NCI-H2107 (cell line): ENCODE measurements around the gene CNFN.

Experiments
- DNase-seq: peaks from one replicate; lab custom pipeline; 2025; lab: John Stamatoyannopoulos, UW

CNFN gene, protein sequence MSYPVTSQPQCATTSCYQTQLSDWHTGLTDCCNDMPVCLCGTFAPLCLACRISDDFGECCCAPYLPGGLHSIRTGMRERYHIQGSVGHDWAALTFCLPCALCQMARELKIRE

DNA sequence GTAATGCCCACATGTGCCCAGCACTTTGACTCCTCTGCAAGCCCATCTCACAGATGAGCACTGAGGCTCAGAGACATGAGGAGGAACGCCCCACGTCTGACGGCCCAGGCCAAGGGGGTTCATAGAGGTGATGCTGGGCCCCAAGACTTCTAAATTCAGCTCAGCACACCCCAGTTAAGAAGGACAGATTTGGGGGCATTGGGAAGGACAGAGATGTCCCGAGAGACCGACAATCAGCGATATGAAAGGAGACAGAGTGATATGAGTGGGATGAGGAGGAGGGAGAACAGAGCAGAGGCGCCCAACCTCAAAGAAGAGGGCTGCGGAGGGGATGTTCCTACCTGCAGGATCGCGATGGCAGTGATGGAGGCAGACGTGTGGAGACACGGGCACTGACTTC, at the start of gene CNFN:
TSS of gene CNFN (minus strand) at position 399 of the 400 bp plus-strand sequence. CDS start 1,260 bp downstream, outside the sequence.
- no peak for DNase-seq

DNA sequence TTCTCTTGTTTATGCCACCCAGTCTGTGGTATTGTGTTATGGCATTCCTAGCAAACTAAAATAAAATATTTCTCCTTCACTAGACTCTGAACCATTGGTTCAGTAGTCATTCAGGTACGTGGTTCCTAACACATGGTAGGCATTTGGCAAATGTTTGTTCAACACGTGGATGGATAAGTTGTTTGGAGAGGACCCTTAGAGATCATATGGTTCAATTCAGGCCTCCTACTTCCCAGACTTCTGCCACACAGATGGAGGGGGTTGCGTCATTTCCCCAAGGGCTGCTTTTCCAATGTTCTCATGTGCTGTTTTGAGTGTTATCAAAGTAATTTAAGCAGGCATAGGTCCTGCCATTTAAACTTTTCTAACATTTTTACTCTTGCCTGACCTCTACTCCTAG, 45.9 kb upstream of the CNFN start:
- DNase-seq = no peak

DNA sequence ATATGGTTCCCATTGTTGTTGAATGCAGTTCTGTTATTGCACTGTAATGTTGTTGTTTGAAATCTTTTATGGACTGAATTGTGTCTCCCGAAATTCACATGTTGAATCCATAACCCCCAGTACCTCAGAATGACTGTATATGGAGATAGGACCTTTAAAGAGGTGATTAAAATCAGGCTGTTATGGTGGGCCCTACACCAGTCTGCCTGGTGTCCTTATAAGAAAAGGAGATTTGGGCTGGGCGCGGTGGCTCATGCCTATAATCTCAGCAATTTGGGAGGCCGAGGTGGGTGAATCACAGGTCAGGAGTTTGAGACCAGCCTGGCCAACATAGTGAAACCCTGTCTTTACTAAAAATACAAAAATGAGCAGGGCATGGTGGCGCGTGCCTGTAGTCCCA, 45.2 kb upstream of the CNFN start:
- no peak for DNase-seq

DNA sequence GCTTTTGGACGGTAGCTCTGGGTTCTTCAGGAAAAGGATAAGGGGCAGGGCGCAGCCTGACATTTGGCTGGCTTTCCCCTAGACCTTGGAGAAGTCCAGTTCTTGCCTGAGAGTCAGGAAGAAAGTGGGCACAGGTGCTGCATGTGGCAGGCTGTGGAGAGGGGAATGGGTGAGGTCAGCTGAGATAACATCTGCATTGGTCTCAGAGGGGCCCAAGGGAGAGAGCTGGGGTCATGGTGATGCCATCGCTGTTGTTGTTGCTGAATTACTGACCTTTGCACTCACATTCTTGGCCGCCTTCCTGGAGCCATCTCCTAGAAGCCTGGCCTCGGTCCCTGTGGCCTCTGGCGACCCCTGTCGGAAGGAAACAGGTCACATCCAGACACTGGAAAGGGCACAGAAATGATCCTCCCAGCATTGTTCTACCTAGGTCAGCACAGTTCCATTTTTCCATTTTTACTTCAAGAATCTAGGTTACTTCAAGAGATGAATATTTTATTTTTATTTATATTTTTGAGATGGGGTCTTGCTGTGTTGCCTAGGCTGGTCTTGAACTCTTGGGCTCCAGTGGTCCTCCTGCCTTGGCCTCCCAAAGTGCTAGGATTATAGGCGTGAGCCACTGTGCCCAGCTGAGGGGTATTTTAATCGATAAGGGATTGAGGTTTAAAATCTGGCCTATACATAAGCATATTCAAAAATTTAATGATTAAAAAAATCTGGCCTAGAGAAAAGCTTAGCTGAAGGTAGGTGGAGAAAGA, 43.6 kb upstream of the CNFN start:
- DNase-seq = peak; percentile 39

DNA sequence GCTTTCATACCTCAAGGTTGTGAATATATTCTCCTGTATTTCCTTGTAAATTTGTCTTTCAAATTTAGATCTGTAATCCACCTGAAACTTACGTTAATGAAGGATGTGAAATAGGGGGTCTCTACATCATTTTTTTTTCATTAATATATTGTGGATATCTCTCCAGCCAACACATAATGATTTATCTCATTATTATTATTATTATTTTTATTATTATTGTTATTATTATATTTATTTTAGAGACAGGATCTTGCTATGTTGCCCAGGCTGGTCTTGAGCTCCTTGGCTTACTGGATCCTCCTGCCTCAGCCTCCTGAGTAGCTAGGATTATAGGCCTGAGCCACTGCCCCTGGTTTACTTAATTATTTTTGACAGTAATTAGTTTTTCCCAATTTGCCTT, 41.4 kb upstream of the CNFN start:
- DNase-seq = no peak

DNA sequence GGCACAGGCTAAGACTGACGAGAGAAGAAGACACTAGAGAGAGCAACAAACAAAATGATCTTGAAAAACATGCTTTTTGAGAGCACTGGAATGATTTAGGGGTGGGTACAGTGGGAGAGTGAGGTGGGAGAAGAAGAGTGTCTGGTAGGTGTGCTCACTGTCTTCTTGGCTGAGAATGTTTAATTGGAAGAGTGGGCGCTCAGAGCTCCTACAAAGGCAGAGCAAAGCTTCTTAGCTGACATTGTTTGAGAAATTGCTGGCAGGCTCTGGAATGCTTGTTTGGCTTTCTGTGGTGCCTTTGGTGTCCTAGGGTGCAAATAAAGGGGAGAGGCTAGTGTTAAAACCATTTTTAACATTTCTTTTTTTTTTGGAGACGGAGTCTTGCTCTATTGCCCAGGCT, 38.6 kb upstream of the CNFN start:
- DNase-seq = no peak

DNA sequence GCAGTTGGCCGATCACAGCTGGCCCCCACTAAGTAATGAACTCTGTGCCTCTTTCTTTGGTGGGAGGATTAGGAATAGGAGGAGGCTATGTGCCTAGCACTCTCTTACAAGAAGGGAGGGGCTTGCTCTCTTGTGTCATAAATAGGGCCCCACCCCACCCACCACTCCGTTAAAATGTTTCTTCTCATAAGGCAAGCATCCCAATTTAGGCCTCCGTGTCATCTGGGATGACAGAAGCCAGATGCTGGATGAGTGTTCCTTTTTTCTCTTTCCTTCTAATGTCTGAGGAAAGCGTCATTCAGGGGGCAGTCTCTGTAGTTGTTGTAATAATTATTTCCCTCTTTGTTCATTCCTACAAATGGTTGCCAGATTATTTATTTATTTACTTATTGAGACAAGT, 37.2 kb upstream of the CNFN start, which contains the start of gene LIPE:
TSS of gene LIPE (minus strand) at position 76 of the 400 bp plus-strand sequence. CDS start 239 bp downstream, outside the sequence.
- no peak for DNase-seq

DNA sequence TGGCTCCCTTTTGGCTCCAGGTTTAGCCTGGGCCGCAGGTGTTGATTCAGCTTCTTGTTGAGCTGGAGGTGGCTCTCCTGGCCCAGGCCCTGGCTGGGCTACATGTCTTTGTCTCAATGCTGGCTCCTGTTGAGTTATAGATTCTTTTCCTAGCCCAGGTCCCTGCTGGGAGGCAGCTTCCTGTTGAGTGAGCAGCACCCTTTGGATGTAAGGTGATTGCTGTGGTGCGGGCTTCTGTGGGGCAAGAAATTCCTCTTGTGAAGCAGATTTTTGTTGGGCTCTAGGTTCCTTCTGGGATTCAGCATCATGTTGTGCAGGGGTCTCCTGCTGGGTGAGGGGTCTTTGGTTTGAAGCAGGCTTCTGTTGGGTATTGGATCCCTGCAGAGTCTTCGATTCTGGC, 36.5 kb upstream of the CNFN start:
- DNase-seq = no peak

DNA sequence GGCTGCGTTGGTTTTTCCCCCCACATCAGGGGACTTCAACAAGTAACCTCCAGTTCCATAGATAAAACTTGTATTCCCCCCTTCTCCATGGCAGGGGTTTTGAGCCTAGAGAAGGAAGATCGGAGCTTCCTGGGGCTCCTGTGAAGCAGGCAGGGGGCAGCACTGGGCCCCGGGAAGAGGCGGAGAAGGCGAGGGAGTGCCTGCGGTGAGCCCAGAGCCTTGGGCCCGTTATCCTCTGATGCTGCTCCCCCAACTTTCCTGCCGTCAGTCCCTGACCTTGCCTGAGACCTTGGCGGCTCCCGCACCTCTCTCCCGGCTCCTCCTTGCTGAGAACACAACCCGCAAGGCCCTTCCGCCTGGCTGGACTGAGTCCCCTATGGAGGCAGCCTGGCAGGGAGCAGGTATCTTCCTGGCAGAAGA, 34.6 kb upstream of the CNFN start:
- DNase-seq = no peak

DNA sequence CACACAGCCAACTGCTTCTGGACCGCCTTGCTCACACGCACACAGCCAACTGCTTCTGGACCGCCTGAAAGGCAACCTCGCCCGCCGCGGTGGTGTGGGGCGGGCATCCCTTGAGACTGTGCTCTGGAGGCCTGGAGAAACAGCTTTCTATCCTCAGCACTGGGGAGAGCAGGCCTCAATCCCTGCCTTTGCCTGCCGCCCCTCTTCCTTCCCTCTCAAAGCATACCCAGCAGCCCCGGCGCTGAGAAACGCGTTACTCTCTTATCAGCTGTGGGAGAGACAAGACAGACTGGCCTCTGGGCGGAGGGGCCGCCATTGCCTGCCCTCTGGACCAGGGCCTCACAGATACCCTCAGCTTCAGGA, 34.2 kb upstream of the CNFN start:
- no peak for DNase-seq

DNA sequence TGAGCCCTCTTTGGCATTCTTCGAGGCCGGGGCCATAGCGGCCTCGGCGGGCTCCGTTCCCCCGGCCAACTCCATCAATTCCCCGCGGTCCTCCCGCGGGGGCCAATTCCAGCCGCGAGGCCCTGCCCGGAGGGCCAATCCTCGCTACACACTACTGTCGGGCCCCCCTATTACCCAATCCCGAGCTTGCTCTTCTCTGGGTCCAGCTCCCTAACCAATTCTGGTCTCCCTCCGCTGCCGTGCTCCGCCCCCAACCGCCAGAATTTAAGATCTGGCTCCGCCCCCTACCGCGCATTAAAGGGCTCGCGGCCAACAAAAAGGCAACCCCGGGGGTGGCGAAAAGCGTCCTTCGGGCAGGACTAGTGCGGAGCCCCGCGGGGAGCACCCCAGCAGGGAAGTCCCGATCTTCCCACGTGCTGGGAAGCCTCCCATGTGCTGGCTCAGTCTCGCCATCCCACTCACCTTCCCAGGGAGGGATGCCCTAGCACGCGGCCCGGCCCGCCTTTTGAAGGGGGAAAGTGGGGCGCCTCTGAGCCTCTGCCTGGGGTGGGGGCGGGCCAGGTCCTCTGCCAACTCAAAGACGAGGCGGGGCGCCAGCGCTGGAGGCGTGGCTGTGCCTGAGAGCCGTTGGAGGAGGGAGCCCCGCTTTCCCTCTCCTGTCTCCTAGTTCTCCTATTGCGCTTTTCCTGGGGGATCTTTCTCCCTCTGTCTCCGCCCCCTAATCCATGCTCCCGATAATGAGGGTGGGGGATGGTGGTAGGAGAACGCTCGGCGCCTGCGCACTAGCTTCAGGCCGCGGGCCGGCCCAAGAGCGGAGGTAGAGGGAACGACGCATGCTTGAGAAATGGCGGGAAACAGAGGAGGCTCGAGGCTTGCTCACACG, 33.6 kb upstream of the CNFN start:
- DNase-seq = peak; percentile 44

DNA sequence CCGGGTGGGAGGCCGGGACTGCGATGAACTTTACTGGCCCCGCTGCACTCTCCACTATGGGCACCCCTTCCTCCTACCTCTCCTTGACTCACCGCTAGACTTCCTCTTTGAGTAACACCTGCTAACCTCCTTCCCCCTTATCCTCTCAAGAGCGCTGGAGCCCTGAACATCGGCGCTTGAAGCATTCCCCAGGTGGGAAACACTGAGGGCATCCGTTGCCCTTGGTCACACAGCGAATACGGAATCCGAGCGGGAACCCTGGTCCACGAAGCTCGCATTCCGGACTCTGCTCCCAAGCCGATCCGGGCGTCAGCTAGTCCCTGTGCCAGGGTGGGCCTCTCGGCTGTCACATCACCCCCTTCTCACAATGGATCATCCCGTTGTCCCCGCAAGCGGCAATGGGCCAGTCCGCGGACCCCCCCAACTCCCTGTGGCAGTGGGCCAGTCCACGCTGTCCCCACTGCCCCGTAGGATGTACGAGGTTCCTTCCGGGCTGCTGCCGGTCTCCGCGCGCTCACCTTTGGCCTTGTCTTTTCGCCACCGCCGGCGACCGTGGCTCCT, 32.9 kb upstream of the CNFN start:
- DNase-seq = no peak

DNA sequence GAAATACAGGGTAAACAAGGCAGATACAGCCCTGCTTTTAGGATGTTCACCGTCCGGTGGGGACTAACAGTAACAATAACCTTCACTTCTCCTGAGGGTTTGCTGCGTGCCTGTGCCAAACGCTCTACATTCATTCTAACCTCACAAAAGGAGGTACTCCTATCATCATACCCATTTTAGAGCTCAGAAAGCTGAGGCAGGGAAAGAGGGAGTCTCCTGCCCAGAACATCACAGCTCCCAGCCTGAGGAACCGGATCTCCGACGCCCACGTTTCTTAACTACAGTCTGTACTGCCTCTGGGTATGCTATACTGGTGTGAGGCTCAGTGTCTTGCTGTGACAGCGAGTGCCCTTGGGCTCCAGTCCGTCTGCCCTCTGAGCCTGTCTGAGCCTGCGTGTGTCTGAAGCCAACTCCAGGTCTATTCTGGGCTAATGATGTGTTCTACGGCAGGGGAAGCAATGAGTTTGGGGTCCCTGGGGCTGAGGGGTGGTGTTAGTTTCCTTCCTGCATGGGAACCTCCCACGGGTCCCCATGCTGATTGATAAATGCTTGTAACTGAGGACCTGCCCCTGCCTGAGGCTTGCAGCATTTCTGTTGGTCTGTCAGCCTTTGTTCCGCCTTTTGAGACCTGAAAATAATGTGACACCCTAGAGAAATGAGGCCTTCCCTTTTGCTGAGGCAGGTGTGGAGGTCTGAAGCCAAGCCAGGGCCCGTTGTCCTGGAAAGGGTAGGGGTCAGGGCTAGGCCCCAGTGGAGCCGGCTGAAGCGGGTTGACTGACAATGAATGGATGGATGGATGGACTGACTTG, 32.2 kb upstream of the CNFN start:
- no peak for DNase-seq

DNA sequence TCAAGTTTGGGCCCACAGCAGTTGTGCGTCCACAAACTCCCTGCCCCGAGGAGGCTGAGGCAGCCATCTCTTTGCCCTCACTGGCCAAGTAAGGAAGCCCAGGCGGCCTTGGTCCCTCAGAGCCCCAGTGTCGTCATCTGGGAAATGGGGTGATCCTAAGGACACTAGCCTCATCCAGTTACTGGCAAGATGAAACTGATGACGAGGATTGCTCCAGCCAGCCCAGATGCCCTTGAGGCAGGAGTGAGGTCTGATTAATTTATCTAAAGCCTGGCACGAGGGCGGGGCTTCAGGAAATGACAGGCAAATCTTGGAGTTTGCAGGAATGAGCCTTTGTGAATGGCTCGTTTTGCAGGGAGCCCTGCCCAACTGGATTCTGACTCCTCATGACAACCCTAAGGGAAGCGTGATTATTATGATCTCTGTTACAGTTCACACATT, 31.5 kb upstream of the CNFN start:
- no peak for DNase-seq

DNA sequence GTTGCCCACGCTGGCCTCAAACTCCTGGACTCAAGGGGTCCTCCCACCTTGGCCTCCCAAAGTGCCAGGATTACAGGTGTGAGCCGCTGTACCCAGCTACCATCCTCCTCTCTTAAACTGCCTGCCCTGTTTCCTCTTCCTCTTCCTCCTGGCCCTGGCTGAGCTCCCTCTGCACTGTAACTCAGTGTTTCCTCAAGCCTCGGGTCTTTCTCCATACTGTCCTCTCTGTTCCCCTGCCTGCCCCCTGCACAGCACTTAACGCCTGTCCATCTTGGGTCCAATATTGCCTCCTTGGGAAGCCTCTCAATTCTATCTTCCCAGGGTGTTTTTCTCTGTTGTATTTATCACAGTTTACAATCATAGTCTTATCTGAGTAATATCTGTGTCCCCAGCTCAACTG, 31.0 kb upstream of the CNFN start:
- no peak for DNase-seq

DNA sequence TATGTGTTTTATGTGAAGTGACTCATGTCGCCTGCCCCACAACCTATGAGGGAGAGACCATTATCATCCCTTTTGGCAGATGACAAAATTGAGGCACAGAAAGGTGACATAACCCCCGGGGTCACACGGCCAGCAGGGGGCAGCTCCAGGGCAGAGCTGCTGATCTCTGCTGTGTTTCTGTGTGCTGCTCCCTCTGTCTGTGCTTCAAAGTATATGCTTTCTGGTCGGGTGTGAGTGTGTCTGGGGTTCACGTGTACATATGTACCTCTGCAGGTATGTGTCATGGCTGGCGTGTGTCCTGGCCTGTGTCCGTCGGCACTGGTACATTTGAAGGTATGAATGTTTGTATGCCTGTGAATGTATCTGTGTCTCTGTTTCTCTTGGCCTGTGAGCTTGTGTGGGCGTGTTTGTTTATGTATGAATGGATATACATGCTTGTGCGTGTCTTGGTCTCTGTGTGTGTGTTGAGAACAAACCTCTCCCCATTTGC, 30.0 kb upstream of the CNFN start:
- DNase-seq = no peak

DNA sequence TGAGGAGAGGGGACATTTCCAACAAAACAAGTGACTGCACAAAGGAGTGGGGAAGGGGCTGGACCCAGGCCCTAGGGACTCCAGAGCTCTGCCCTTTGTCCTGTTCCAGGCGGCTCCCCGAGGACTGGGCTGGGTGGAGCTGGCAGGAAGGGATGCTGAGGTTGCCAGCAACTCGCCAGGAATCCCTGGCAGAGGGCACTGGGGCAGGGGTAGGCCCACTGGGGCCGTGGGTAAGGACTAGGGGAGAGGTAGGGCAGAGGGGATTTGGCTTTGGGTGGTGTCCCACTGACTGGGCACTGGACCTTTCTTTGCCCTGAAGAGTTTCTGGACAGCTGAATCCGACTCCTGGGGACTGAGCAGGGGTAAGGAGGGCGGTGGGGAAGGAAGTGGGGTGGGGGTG, 29.2 kb upstream of the CNFN start:
- no peak for DNase-seq

DNA sequence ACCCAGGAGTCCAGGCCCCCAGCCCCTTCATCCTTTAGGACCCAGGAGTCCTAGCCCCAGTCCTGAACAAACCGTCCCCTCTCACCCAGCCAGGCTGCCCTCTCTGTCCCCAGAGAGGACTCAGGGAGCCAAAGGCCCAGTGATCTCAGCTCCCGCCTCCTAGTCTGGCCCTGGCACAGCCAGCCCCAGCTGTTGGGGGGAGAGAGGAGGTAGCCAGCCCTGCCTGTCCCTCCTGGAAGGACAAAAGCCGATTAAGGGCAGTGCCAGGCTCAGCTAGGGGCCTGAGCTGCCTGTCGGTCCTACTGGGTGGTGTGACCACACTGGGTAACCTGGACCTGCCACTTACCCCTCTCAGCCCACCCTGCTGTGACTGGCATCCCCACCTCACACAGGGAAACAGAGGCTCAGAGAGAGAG, 22.6 kb upstream of the CNFN start:
- no peak for DNase-seq

DNA sequence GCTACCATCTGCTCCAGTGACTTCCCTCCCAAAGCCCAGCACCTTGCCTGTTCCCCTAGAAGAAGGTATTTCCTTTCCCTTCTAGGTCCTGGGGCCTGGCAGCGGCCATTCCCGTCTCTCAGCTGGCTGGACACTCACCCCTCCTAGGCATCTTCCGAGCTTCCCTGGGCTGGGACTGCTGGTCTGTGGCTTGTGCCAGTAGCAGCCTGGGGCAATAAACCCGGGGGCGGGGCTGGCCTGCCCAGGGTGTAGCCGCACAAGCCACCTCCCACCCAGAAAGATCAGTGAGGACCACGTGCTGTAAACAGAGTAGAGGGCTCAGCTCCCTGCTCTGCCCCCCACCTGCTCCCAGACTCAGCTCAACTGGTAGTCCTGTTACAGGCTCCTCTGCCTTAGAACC, 22.1 kb upstream of the CNFN start:
- no peak for DNase-seq

DNA sequence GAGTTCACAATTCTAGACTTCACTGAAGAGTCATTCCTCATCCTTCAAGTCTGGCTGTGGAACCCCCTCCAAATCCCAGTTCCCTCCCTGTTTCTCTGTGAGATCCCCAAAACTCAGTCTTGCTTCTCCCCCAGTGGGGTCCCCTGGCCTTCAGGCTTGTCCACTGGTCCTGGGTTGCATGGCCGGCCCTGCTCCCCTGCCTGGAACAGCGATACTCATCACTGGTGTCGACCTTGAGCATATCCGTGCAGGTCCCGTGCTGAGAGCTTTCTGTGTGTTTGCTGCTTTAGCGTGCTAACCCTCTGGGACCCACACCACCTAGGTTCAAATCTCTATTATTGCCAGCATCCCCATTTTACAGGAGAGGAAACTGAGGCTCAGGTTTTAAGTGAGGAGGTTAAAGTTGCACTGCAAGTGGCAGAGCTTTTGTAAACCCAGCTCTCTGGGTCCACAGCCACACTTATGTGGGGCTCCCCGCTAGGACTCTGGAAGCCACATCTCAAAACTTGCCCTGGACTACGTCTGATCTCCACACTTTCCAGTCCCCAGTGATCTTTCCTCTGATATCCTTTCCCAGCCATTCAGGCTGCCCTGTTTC, 21.6 kb upstream of the CNFN start:
- DNase-seq = no peak

DNA sequence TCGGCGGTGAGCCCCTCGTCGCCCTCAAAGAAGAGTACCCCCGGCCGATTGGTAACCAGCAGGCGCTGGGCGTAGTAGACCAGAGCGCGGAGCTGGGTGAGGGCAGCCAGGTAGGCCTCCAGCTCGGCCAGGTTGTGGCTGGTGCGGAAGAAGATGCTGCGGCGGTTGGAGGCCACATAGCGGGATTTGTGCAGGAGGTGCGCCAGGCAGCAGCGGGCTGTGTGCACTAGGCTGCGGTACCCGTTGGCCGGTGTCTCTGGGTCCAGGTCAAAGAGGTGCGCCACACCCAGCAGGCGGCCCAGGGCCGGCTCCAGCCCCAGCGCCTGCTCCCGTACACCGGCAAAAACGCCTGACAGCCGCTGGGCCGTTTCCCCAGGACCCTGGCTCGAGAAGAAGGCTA, 20.3 kb upstream of the CNFN start:
- no peak for DNase-seq
